Activated CD4-positive, alpha-beta T cell treated with anti-CD3 and anti-CD28 coated beads, Interleukin-10, Interleukin-2, amounts not matched to agents 100 ng/mL and 50 ng/mL, durations not matched to agents 16 hours and 8 hours (primary cell): Measurements from ENCODE around the gene BUB1.
"Not testable (repeated sequence)": the region's sequence is repeated elsewhere in the genome, so short reads cannot be mapped to it uniquely, and the experiment has no call there.

ENCODE experiments used
- DNase-seq: peaks from one replicate; pipeline ENCODE4 v3.0.0-alpha.2; 2020

BUB1 gene

GRCh38 chr2:110589677-110590330 lies 88.1 kb downstream of the BUB1 start:
- not testable (repeated sequence) for DNase-seq

- DNase-seq, result not testable (repeated sequence)
Observed at GRCh38 chr2:110588520-110588919, 89.3 kb downstream of the BUB1 start.
